ENCODE results near the gene VTI1A. TPM values are rescaled to one million over a fixed set of nuclear protein-coding genes. Genes with fewer than 3 reads are reported as not detected.

Gene VTI1A
- polyA plus RNA-seq, 1 donor from 2014 or later = 28.7 TPM

DNA sequence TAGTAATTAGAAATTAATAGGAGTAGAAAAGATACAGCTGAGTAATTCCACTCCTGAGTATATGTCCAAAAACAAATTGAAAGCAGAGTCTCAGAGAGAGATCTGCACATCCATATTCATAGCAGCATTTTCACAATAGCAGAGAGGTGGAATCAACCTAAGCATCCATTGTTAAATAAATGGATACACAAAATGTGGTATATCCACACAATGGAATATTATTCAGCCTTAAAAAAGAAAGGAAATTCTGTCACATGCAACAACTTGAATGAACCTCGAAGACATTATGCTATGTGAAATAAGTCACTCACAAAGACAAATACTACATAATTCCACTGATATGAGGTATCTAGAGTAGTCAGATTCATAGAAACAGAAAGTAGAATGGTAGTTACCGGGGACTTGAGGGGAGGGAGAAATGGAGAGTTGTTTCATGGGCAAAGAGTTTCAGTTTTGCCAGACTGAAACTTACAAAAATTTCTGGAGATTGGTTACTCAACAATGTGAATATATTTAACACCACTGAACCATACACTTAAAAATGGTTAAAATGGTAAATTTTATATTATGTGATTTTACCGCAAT is 18.4 kb downstream of the VTI1A start:
- no peaks in the 10 kb centered on the region for H4K20me1 ChIP-seq (ENCODE audit: insufficient read depth)
- TF ChIP-seq RAD21 (conservative IDR thresholded peaks at IDR 0.05) (no peak), POLR2AphosphoS5 (IDR thresholded peaks at IDR 0.05) (no peak), TAF1 (IDR thresholded peaks at IDR 0.05; ENCODE audit: low read depth) (no peak), SMC3 (conservative IDR thresholded peaks at IDR 0.05; ENCODE audit: poor library complexity) (no peak), EP300 (conservative IDR thresholded peaks at IDR 0.05; ENCODE audit: poor library complexity, severe bottlenecking) (no peak), MXI1 (conservative IDR thresholded peaks at IDR 0.05; ENCODE audit: poor library complexity, severe bottlenecking) (no peak), EZH2 (IDR thresholded peaks at IDR 0.05; ENCODE audit: borderline replicate concordance, insufficient read depth, low read length, poor library complexity, severe bottlenecking) (no peak)
- TF ChIP-seq, protein P1, sequence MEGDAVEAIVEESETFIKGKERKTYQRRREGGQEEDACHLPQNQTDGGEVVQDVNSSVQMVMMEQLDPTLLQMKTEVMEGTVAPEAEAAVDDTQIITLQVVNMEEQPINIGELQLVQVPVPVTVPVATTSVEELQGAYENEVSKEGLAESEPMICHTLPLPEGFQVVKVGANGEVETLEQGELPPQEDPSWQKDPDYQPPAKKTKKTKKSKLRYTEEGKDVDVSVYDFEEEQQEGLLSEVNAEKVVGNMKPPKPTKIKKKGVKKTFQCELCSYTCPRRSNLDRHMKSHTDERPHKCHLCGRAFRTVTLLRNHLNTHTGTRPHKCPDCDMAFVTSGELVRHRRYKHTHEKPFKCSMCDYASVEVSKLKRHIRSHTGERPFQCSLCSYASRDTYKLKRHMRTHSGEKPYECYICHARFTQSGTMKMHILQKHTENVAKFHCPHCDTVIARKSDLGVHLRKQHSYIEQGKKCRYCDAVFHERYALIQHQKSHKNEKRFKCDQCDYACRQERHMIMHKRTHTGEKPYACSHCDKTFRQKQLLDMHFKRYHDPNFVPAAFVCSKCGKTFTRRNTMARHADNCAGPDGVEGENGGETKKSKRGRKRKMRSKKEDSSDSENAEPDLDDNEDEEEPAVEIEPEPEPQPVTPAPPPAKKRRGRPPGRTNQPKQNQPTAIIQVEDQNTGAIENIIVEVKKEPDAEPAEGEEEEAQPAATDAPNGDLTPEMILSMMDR (IDR thresholded peaks at IDR 0.05; ENCODE audit: poor library complexity, severe bottlenecking) = no peak
- TF ChIP-seq, protein P2, sequence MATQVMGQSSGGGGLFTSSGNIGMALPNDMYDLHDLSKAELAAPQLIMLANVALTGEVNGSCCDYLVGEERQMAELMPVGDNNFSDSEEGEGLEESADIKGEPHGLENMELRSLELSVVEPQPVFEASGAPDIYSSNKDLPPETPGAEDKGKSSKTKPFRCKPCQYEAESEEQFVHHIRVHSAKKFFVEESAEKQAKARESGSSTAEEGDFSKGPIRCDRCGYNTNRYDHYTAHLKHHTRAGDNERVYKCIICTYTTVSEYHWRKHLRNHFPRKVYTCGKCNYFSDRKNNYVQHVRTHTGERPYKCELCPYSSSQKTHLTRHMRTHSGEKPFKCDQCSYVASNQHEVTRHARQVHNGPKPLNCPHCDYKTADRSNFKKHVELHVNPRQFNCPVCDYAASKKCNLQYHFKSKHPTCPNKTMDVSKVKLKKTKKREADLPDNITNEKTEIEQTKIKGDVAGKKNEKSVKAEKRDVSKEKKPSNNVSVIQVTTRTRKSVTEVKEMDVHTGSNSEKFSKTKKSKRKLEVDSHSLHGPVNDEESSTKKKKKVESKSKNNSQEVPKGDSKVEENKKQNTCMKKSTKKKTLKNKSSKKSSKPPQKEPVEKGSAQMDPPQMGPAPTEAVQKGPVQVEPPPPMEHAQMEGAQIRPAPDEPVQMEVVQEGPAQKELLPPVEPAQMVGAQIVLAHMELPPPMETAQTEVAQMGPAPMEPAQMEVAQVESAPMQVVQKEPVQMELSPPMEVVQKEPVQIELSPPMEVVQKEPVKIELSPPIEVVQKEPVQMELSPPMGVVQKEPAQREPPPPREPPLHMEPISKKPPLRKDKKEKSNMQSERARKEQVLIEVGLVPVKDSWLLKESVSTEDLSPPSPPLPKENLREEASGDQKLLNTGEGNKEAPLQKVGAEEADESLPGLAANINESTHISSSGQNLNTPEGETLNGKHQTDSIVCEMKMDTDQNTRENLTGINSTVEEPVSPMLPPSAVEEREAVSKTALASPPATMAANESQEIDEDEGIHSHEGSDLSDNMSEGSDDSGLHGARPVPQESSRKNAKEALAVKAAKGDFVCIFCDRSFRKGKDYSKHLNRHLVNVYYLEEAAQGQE (IDR thresholded peaks at IDR 0.05; ENCODE audit: borderline replicate concordance) = no peak
- H3K79me2 ChIP-seq (replicated peaks; ENCODE audit: insufficient read depth, low read length) = no peaks in the 10 kb centered on the region
- H3F3A ChIP-seq (ENCODE audit: insufficient read depth, low read length, poor library complexity, severe bottlenecking) = no peaks in the 10 kb centered on the region
- no peaks in the 10 kb centered on the region for H3K9me3 ChIP-seq (ENCODE audit: low read length)
- no peaks in the 10 kb centered on the region for H3K9me2 ChIP-seq (ENCODE audit: insufficient read depth, low read length)
- no peak overlapping the region for H3K9ac ChIP-seq (ENCODE audit: low read length)
- H3K4me3 ChIP-seq (ENCODE audit: low read length) = no peak overlapping the region
- H2AFZ ChIP-seq (ENCODE audit: low read depth, low read length) = no peak overlapping the region
- no peak overlapping the region for H3K27ac ChIP-seq (ENCODE audit: low read length)
- H3K27me3 ChIP-seq (ENCODE audit: insufficient read depth, low read depth, low read length) = no peaks in the 10 kb centered on the region
- H3K4me2 ChIP-seq (ENCODE audit: low read length) = no peak overlapping the region
- H3K36me3 ChIP-seq (ENCODE audit: insufficient read depth, low read length) = peaks cover 13% of the 10 kb centered on the region

GRCh38 chr10:112466802-112467201 is 19.8 kb downstream of the VTI1A start:
- H3K9me3 ChIP-seq (ENCODE audit: low read length) = no peaks in the 10 kb centered on the region
- no peaks in the 10 kb centered on the region for H3K9me2 ChIP-seq (ENCODE audit: insufficient read depth, low read length)
- no peak overlapping the region for H2AFZ ChIP-seq (ENCODE audit: low read depth, low read length)
- TF ChIP-seq TAF1 (IDR thresholded peaks at IDR 0.05; ENCODE audit: low read depth) = no peak
- TF ChIP-seq, protein P1 (IDR thresholded peaks at IDR 0.05; ENCODE audit: poor library complexity, severe bottlenecking) = no peak
- no peak for TF ChIP-seq SMC3 (conservative IDR thresholded peaks at IDR 0.05; ENCODE audit: poor library complexity)
- TF ChIP-seq EZH2 (IDR thresholded peaks at IDR 0.05; ENCODE audit: borderline replicate concordance, insufficient read depth, low read length, poor library complexity, severe bottlenecking) = no peak
- no peak for TF ChIP-seq RAD21 (conservative IDR thresholded peaks at IDR 0.05)
- H3K27ac ChIP-seq (ENCODE audit: low read length) = no peak overlapping the region
- H3K36me3 ChIP-seq (ENCODE audit: insufficient read depth, low read length) = peaks cover 13% of the 10 kb centered on the region
- H3K4me3 ChIP-seq (ENCODE audit: low read length) = no peak overlapping the region
- H3K4me2 ChIP-seq (ENCODE audit: low read length) = no peak overlapping the region
- H4K20me1 ChIP-seq (ENCODE audit: insufficient read depth) = no peaks in the 10 kb centered on the region
- H3K9ac ChIP-seq (ENCODE audit: low read length) = no peak overlapping the region
- H3K79me2 ChIP-seq (replicated peaks; ENCODE audit: insufficient read depth, low read length) = no peaks in the 10 kb centered on the region
- H3K27me3 ChIP-seq (ENCODE audit: insufficient read depth, low read depth, low read length) = no peaks in the 10 kb centered on the region
- H3F3A ChIP-seq (ENCODE audit: insufficient read depth, low read length, poor library complexity, severe bottlenecking) = no peaks in the 10 kb centered on the region
